A549 (cell line): Measurements from ENCODE around the gene SCARB1. TPM values are rescaled to one million over a fixed set of nuclear protein-coding genes. Genes with fewer than 3 reads are reported as not detected.

Experiments
- ATAC-seq, 2 experiments: fragments of 200-7000 bp in 1 of 2; fragments of >200 bp in 1 of 2; cut with Nextera tagmentation in 1 of 2; cut with Tn5 transposase in 1 of 2; 3 replicates each; pipeline versions ENCODE4 v1.8.0 to v1.9.1; 2018 to 2020; ENCODE audit warnings: mild to moderate bottlenecking in 1 of 2, moderate library complexity in 1 of 2
- CTCF ChIA-PET: fragments of 300-600 bp; sonication (Branson Sonifier 250); formaldehyde crosslinking; extraction: SDS; loops from one replicate; lab custom pipeline; 2021; ENCODE audit warnings: antibody characterized with exemption, inconsistent platforms; lab: Yijun Ruan, JAX
- POLR2A ChIA-PET: fragments of 350-600 bp; formaldehyde crosslinking; extraction: SDS; loops from one replicate; lab custom pipeline; 2021; ENCODE audit warnings: antibody characterized with exemption, inconsistent platforms; lab: Yijun Ruan, JAX
- DNase-seq, 2 experiments: peaks; one replicate each; pipeline versions ENCODE4 v3.0.0 to v3.0.0-alpha.2; 2011 to 2016; ENCODE audit warnings: low read depth in 1 of 2, low spot score in 1 of 2
- FAIRE-seq: peaks from 2 replicates; lab custom pipeline; 2011; peaks lifted over from hg19 to GRCh38; lab: Jason Lieb, UNC
- H3K27ac ChIP-seq, 2 experiments: fragments of >200 bp; sonication (Bioruptor Twin); formaldehyde crosslinking; 3 replicates each; pipeline ENCODE4 v1.5.1; 2016 to 2017
- H3K4me1 ChIP-seq: fragments of >200 bp; sonication (Bioruptor Twin); formaldehyde crosslinking; 3 replicates; pipeline ENCODE4 v1.6.1; 2016
- H3K4me2 ChIP-seq: fragments of >200 bp; sonication (Bioruptor Twin); formaldehyde crosslinking; 3 replicates; pipeline ENCODE4 v1.6.1; 2016
- H3K4me3 ChIP-seq: fragments of >200 bp; sonication (Bioruptor Twin); formaldehyde crosslinking; 3 replicates; pipeline ENCODE4 v1.5.1; 2016
- H3K9me3 ChIP-seq: fragments of >200 bp; sonication (Bioruptor Twin); formaldehyde crosslinking; 3 replicates; pipeline ENCODE4 v1.6.1; 2016
- BHLHE40 ChIP-seq: IDR thresholded peaks from 2 replicates; pipeline ENCODE4 v1.6.1; 2012; ENCODE audit warnings: low read depth, low read length, inconsistent platforms
- CHD2 ChIP-seq: fragments of 150-350 bp; IDR thresholded peaks from 2 replicates; pipeline ENCODE4 v1.6.1; 2014; ENCODE audit warnings: low read length; ENCODE audit not compliant: partially characterized antibody
- JUN ChIP-seq, 2 experiments: fragments of >200 bp; sonication (Bioruptor Twin); formaldehyde crosslinking; IDR thresholded peaks; 2 replicates in 1 of 2; 3 replicates in 1 of 2; pipeline ENCODE4 v1.6.1; 2016 to 2017
- KDM1A ChIP-seq: fragments of 200-600 bp; sonication (generic); IDR thresholded peaks from 2 replicates; pipeline ENCODE4 v1.6.1; 2016; ENCODE audit warnings: low read depth, mild to moderate bottlenecking
- MAZ ChIP-seq: fragments of 150-350 bp; IDR thresholded peaks from 2 replicates; pipeline ENCODE4 v1.6.1; 2014; ENCODE audit warnings: antibody characterized with exemption, low read depth, low read length, borderline replicate concordance
- NFE2L2 ChIP-seq: fragments of 150-350 bp; conservative IDR thresholded peaks from 2 replicates; pipeline ENCODE4 v1.6.1; 2014; ENCODE audit warnings: low read length
- NR3C1 ChIP-seq: fragments of >200 bp; sonication (Bioruptor Twin); formaldehyde crosslinking; IDR thresholded peaks from 3 replicates; pipeline ENCODE4 v1.6.1; 2017
- RARB ChIP-seq: fragments of 250-450 bp; sonication (Bioruptor Pico); IDR thresholded peaks from 2 replicates; pipeline ENCODE4 v1.8.0; 2021; ENCODE audit warnings: mild to moderate bottlenecking, moderate library complexity
- TFCP2L1 ChIP-seq: fragments of 250-450 bp; sonication (Bioruptor Pico); IDR thresholded peaks from 2 replicates; pipeline ENCODE4 v1.5.0; 2021; ENCODE audit warnings: mild to moderate bottlenecking
- ZFP36 ChIP-seq: fragments of 450-650 bp; IDR thresholded peaks from 2 replicates; pipeline ENCODE4 v1.6.1; 2014; ENCODE audit warnings: borderline replicate concordance; ENCODE audit not compliant: partially characterized antibody
- ZNF302 ChIP-seq: fragments of 250-450 bp; sonication (Bioruptor Pico); IDR thresholded peaks from 2 replicates; pipeline ENCODE4 v1.9.0; 2021; ENCODE audit warnings: inconsistent platforms, mild to moderate bottlenecking, moderate library complexity
- WGBS: methylation state at CpG from one replicate; pipeline ENCODE4 v1.1.6; 2017; ENCODE audit errors: missing lambda C conversion rate; 5-methylcytosine and 5-hydroxymethylcytosine counted together
- polyA plus RNA-seq, 4 experiments: library from polyadenylated mRNA; depleted of rRNA in 3 of 4; stranded (reverse); fragments of >200 nt; fragmentation: RNase III in 1 of 4; extraction: RNeasy Plus Mini Kit Qiagen cat#74134 plus additional on column Dnase treatment in 1 of 4; gene quantifications; 2 replicates in 3 of 4; 3 replicates in 1 of 4; pipeline ENCODE4 v1.2.3, GENCODE V29; 2011 to 2017
- TF ChIP-seq, protein P1 (sequence below): fragments of 250-450 bp; sonication (Bioruptor Pico); IDR thresholded peaks from 2 replicates; pipeline ENCODE4 v1.5.0; 2020; ENCODE audit warnings: low read depth, mild to moderate bottlenecking, moderate library complexity
- TF ChIP-seq, protein P2 (sequence below): fragments of >200 bp; sonication (Bioruptor Twin); formaldehyde crosslinking; IDR thresholded peaks from 3 replicates; pipeline ENCODE4 v1.6.1; 2016
- TF ChIP-seq, protein P3 (sequence below): fragments of 150-350 bp; IDR thresholded peaks from 2 replicates; pipeline ENCODE4 v1.6.1; 2014; ENCODE audit warnings: low read depth, mild to moderate bottlenecking, low read length
- TF ChIP-seq, protein P4 (sequence below): IDR thresholded peaks from 2 replicates; pipeline ENCODE4 v1.6.1; 2012

SCARB1 gene
- polyA plus RNA-seq, 2 of the 4 experiments (the other 2 are of a cell fraction), result 81.1 to 154 TPM

DNA sequence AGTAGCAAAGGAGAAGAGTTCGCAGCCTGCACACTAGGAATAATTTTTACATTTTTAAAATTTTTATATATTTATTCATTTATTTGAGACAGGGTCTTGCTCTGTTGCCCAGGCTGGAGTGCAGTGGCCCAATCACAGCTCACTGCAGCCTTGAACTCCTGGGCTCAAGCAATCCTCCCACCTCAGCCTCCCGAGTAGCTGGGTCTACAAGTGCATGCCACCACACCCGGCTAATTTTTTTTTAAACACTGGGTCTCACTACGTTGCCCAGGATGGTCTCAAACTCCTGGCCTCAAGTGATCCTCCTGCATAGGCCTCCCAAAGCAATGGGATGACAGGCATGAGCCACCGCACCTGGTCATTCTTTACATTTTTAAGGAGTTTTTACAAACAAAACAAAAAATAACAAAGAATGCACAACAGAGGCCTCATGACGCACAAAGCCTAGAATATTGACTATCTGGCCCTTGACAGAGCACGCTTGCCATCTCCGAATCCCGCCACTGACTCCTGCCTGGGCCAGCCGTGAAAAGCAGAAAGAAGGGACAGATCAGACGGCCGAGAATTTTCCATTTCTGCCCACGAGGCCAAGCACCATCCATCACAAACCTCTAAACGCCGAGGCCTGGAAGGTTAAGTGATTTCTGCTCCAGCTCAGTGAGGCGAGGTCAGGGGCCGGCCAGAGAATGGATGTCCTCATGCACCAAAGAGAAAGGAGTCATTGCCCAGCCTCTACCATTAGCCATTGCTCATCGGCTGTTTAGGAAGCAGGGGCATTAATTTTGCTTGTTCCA lies 120.0 kb downstream of the SCARB1 start:
- H3K9me3 ChIP-seq, result peaks cover 8% of the 10 kb centered on the region
- ATAC-seq, result no peak
- no peak for DNase-seq
- TF ChIP-seq MAZ, result no peak
- TF ChIP-seq CHD2, result no peak
- no peak for TF ChIP-seq ZFP36
- TF ChIP-seq RARB (CRISPR knock-in tag), result no peak
- TF ChIP-seq, all 56 proteins: peak for 0
- no peak for FAIRE-seq
- H3K4me1 ChIP-seq, result peaks cover 62% of the 10 kb centered on the region
- peak overlapping the region; percentile 46 to 89; a peak in 5 of 6 replicates for H3K27ac ChIP-seq
- WGBS, result 91% methylated on average over 18 of the region's 18 CpGs
- CTCF ChIA-PET, result interaction anchor here (1.5 kb wide), 1 partner anchor 61 kb away, joined by 3 read pairs; no protein-coding TSS in a partner anchor
- POLR2A ChIA-PET, result no interaction called here
- H3K4me2 ChIP-seq, result no peak overlapping the region
- H3K4me3 ChIP-seq, result no peak overlapping the region

DNA sequence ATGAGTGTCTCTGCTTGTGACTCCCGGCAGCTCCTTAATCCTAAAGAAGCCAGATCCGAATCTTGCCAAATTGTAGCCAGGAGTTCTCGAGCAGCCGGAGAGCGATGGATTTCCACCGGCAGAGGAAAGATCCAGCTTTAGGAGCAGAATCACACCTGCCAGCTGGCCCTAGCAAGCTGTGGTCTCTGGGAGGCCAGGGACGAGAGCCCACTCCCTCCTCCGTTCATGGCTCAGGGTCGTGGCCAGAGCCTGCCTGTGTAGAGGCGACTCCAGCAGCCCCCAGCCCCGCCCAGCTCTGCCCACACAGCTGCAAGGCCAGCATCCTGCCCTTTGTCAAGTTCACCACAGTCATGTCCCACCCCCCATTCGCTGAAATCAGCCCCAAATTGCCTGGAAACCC lies 121.0 kb downstream of the SCARB1 start:
- TF ChIP-seq, protein P1, sequence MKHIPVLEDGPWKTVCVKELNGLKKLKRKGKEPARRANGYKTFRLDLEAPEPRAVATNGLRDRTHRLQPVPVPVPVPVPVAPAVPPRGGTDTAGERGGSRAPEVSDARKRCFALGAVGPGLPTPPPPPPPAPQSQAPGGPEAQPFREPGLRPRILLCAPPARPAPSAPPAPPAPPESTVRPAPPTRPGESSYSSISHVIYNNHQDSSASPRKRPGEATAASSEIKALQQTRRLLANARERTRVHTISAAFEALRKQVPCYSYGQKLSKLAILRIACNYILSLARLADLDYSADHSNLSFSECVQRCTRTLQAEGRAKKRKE (CRISPR knock-in tag), result no peak
- TF ChIP-seq TFCP2L1 (CRISPR knock-in tag) (no peak), BHLHE40 (no peak), NFE2L2 (no peak), JUN (IDR thresholded peaks at IDR 0.05) (no peak), MAZ (no peak)
- TF ChIP-seq, protein P2, sequence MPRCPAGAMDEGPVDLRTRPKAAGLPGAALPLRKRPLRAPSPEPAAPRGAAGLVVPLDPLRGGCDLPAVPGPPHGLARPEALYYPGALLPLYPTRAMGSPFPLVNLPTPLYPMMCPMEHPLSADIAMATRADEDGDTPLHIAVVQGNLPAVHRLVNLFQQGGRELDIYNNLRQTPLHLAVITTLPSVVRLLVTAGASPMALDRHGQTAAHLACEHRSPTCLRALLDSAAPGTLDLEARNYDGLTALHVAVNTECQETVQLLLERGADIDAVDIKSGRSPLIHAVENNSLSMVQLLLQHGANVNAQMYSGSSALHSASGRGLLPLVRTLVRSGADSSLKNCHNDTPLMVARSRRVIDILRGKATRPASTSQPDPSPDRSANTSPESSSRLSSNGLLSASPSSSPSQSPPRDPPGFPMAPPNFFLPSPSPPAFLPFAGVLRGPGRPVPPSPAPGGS, result no peak
- TF ChIP-seq, protein P3, sequence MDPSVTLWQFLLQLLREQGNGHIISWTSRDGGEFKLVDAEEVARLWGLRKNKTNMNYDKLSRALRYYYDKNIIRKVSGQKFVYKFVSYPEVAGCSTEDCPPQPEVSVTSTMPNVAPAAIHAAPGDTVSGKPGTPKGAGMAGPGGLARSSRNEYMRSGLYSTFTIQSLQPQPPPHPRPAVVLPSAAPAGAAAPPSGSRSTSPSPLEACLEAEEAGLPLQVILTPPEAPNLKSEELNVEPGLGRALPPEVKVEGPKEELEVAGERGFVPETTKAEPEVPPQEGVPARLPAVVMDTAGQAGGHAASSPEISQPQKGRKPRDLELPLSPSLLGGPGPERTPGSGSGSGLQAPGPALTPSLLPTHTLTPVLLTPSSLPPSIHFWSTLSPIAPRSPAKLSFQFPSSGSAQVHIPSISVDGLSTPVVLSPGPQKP, result no peak
- ChIA-PET POLR2A (no interaction called here), CTCF (interaction anchor here (0.8 to 1.2 kb wide), 3 partner anchors 22 to 198 kb away, joined by 3 to 4 read pairs (median 3); no protein-coding TSS in a partner anchor)
- H3K4me3 ChIP-seq, result no peak overlapping the region
- FAIRE-seq (no peak), DNase-seq (no peak), ATAC-seq (no peak)
- peak overlapping the region; percentile 46 to 89; a peak in 5 of 6 replicates for H3K27ac ChIP-seq
- WGBS, result 82% methylated on average over 12 of the region's 12 CpGs
- peaks cover 52% of the 10 kb centered on the region for H3K4me1 ChIP-seq
- peaks cover 8% of the 10 kb centered on the region for H3K9me3 ChIP-seq
- H3K4me2 ChIP-seq, result no peak overlapping the region

DNA sequence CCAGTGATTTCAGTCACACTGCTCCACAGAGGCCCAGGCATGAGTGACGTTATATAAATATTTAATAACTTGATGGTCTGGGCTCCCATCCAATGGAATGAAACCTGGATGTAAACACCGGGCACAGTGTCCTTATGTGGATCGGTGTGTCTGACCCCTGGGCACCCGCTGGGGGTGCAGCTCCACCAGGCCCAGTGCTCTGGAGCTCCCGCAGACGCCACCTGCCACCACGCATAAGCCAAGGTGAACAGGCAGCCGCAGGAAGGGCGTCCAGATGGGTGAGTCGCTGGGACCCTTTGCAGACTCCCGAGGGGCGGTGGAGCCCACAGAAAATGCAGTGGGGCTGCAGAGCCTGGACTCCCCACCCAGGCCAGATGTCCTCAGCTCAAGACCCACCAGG lies 121.6 kb downstream of the SCARB1 start:
- H3K9me3 ChIP-seq, result peaks cover 8% of the 10 kb centered on the region
- peaks cover 47% of the 10 kb centered on the region for H3K4me1 ChIP-seq
- peak overlapping the region; percentile 46 to 89; a peak in 5 of 6 replicates for H3K27ac ChIP-seq
- POLR2A ChIA-PET, result no interaction called here
- 52% methylated on average over 9 of the region's 12 CpGs for WGBS
- DNase-seq (no peak), ATAC-seq (no peak), FAIRE-seq (no peak)
- H3K4me3 ChIP-seq, result no peak overlapping the region
- CTCF ChIA-PET, result interaction anchor here (0.5 to 1.2 kb wide), 4 partner anchors 22 to 198 kb away, joined by 3 to 4 read pairs (median 3); no protein-coding TSS in a partner anchor
- no peak overlapping the region for H3K4me2 ChIP-seq
- no peak for TF ChIP-seq NR3C1

DNA sequence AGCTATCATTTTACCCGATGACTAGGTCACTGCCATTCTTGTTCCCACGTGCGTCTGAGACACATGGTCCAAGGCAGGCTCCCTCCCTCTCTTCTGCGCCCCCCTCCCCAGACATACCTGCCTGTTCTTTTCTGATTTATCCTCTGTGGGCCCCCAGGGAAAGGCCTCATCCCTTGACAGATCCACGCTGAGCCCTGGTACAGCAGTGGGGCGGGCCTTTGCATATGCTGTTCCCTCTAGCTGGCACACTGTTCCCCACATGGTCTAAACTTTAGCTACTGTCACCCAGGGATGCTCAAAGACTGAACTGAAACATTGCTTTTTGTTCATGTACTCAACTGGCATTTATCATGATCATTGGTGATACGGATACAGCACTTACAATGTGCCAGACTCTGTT lies 122.5 kb downstream of the SCARB1 start:
- ChIA-PET POLR2A (no interaction called here), CTCF (interaction anchor here (0.9 to 1.7 kb wide), 9 partner anchors 8 to 56 kb away, joined by 3 to 4 read pairs (median 4); no protein-coding TSS in a partner anchor)
- H3K4me1 ChIP-seq, result peaks cover 38% of the 10 kb centered on the region
- H3K27ac ChIP-seq, result peak overlapping the region; percentile 31 to 66
- no peak for ATAC-seq
- TF ChIP-seq, protein P4, sequence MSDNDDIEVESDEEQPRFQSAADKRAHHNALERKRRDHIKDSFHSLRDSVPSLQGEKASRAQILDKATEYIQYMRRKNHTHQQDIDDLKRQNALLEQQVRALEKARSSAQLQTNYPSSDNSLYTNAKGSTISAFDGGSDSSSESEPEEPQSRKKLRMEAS, result 0 out of 2 replicates have a peak, but pooled peaks have one; percentile 22
- TF ChIP-seq ZNF302 (CRISPR knock-in tag) (no peak), KDM1A (0 out of 2 replicates have a peak, but pooled peaks have one; percentile 61)
- no peak for DNase-seq
- H3K4me2 ChIP-seq, result no peak overlapping the region
- peaks cover 8% of the 10 kb centered on the region for H3K9me3 ChIP-seq
- FAIRE-seq, result no peak
- no peak overlapping the region for H3K4me3 ChIP-seq
- 94% methylated on average over 7 of the region's 7 CpGs for WGBS
